ENCODE data around the gene ACTA2. TPM values are rescaled to one million over a fixed set of nuclear protein-coding genes. Genes with fewer than 3 reads are reported as not detected.
A peak's percentile ranks its signal among the peaks of the same experiment; 100 is the strongest.

Gene ACTA2
- total and polyA plus RNA-seq, 5 donors, result 649 to 3,137 (median 773) TPM

GRCh38 chr10:88990384-88991160 is 38.0 kb upstream of the ACTA2 start, which contains the start of gene FAS:
TSS of gene FAS (plus strand) at chr10:88990798. CDS start at chr10:88990877, 79 bp downstream.
- Histone ChIP-seq H3K4me1 (ENCODE audit: control insufficient read depth, insufficient read depth, low read length) (peaks cover 2% of the 10 kb centered on the region), H3K27me3 (ENCODE audit: control insufficient read depth, insufficient read depth) (no peaks in the 10 kb centered on the region)
- ATAC-seq, result peak; percentile 90 to 91

GRCh38 chr10:88989824-88990383 is 37.3 kb upstream of the ACTA2 start:
- no peaks in the 10 kb centered on the region for H3K4me1 ChIP-seq (ENCODE audit: control insufficient read depth, insufficient read depth, low read length)
- no peaks in the 10 kb centered on the region for H3K9me3 ChIP-seq (ENCODE audit: control insufficient read depth, low read length)
- H3K27me3 ChIP-seq (ENCODE audit: control insufficient read depth, insufficient read depth), result no peaks in the 10 kb centered on the region
- H3K27ac ChIP-seq (ENCODE audit: low read length), result peak overlapping the region; percentile 95
- H3K4me3 ChIP-seq (ENCODE audit: low read length), result peak overlapping the region; percentile 77
- DNase-seq (no peak), ATAC-seq (peak; percentile 57 to 64)
- intact Hi-C loops (cut with DNase I), result loop anchor here (2.0 to 5.0 kb wide), 3 partner anchors 53 to 153 kb away; no protein-coding TSS in a partner anchor
- 25% methylated on average over 8 of the region's 8 CpGs for WGBS

More at GRCh38 chr10:88990384-88991160, 38.0 kb upstream of the ACTA2 start, which contains the start of gene FAS:
- Histone ChIP-seq H3K27ac (ENCODE audit: low read length) (peak within 1 kb of the TSS; percentile 95), H3K9me3 (ENCODE audit: control insufficient read depth, low read length) (no peaks in the 10 kb centered on the region), H3K4me3 (ENCODE audit: low read length) (peak within 1 kb of the TSS; percentile 77)
- WGBS, result under 1% methylated on average over 51 of the region's 51 CpGs
- intact Hi-C loops (cut with DNase I), result loop anchor here in 2 of 4 donors (2.0 kb wide), 1 partner anchor 56 kb away; no protein-coding TSS in a partner anchor
- peak; percentile 75 to 90 (median 88) for DNase-seq

DNA sequence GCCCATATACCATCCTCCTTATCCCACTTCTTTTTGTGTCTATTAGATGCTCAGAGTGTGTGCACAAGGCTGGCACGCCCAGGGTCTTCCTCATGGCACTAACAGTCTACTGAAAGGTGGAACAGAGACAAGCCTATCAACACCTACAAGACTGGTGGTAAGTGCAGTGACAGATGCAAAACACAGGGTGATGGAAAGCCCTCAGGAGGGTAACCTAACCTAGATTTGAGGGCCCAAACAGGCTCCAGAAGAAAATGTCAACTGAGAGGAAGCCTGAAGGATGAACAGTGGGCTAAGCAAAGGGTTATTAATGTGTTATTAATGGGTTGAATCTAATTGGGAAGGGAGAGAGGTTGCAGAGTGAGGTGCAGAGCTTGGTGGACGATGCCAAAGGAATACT is 36.9 kb upstream of the ACTA2 start:
- 64% methylated on average over 2 of the region's 2 CpGs for WGBS
- Histone ChIP-seq H3K27me3 (ENCODE audit: control insufficient read depth, insufficient read depth) (no peaks in the 10 kb centered on the region), H3K4me3 (ENCODE audit: low read length) (peak overlapping the region; percentile 77), H3K9me3 (ENCODE audit: control insufficient read depth, low read length) (no peaks in the 10 kb centered on the region), H3K27ac (ENCODE audit: low read length) (peak overlapping the region; percentile 56), H3K4me1 (ENCODE audit: control insufficient read depth, insufficient read depth, low read length) (no peaks in the 10 kb centered on the region)
- ATAC-seq (no peak), DNase-seq (no peak)
- intact Hi-C loops (cut with DNase I), result loop anchor here in 3 of 4 donors (5.0 kb wide), 2 partner anchors 52 to 152 kb away; no protein-coding TSS in a partner anchor

DNA sequence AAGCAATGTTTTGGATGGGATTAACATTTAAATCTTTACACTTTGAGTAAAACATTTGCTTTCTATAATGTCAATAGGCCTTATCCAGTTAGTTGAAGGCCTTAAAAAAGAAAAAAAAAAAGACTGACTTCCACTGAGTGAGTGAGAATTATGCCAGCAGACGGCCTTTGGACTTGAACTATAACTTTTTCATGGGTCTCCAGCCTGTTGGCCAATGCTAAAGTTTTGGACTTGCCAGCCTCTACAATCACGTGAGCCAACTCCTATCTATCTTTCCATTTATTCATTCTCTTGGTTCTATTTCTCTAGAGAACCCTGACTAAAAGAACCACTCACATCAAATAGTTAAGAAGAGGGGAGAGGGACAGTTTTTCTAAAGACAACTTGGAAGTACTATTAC is 35.3 kb upstream of the ACTA2 start:
- H3K4me3 ChIP-seq (ENCODE audit: low read length), result no peak overlapping the region
- H3K4me1 ChIP-seq (ENCODE audit: control insufficient read depth, insufficient read depth, low read length), result no peaks in the 10 kb centered on the region
- WGBS, result 46% methylated on average over 2 of the region's 2 CpGs
- DNase-seq (no peak), ATAC-seq (no peak)
- no peak overlapping the region for H3K27ac ChIP-seq (ENCODE audit: low read length)
- H3K9me3 ChIP-seq (ENCODE audit: control insufficient read depth, low read length), result no peaks in the 10 kb centered on the region
- no peaks in the 10 kb centered on the region for H3K27me3 ChIP-seq (ENCODE audit: control insufficient read depth, insufficient read depth)
- intact Hi-C loops (cut with DNase I), result loop anchor here in 3 of 4 donors (5.0 kb wide), 2 partner anchors 51 to 151 kb away; no protein-coding TSS in a partner anchor

GRCh38 chr10:88987243-88987725 is 34.7 kb upstream of the ACTA2 start:
- Histone ChIP-seq H3K27me3 (ENCODE audit: control insufficient read depth, insufficient read depth) (no peaks in the 10 kb centered on the region), H3K9me3 (ENCODE audit: control insufficient read depth, low read length) (no peaks in the 10 kb centered on the region), H3K27ac (ENCODE audit: low read length) (no peak overlapping the region), H3K4me3 (ENCODE audit: low read length) (no peak overlapping the region), H3K4me1 (ENCODE audit: control insufficient read depth, insufficient read depth, low read length) (no peaks in the 10 kb centered on the region)
- ATAC-seq (no peak), DNase-seq (no peak)
- intact Hi-C loops (cut with DNase I), result loop anchor here in 3 of 4 donors (5.0 kb wide), 2 partner anchors 50 to 150 kb away; no protein-coding TSS in a partner anchor

GRCh38 chr10:88986549-88987242 is 34.1 kb upstream of the ACTA2 start:
- DNase-seq, result peak in 1 of 3 donors; percentile 52
- 14% methylated on average over 2 of the region's 2 CpGs for WGBS

DNA sequence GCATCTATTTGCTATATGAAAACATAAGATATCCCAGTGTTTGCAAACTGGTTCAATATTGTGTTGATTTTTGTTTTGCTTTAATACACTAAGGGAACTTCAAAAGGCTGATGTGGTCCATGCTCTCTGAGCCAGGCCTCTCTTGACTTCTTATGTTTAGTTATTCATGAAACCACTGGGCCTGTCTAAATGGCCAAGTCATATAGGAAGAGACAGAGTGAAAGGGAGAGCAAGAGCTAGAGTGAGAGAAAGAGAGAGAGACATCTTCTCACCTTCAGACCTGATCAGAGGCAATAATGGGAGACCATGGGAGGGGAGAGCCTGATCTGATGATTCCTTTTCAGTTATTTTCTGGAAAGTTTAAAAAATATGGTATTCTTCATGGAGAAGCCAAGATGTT is 32.0 kb upstream of the ACTA2 start:
- Histone ChIP-seq H3K4me1 (ENCODE audit: control insufficient read depth, insufficient read depth, low read length) (peaks cover 9% of the 10 kb centered on the region), H3K27me3 (ENCODE audit: control insufficient read depth, insufficient read depth) (no peaks in the 10 kb centered on the region), H3K9me3 (ENCODE audit: control insufficient read depth, low read length) (no peaks in the 10 kb centered on the region), H3K27ac (ENCODE audit: low read length) (no peak overlapping the region), H3K4me3 (ENCODE audit: low read length) (no peak overlapping the region)
- ATAC-seq (no peak), DNase-seq (no peak)
- intact Hi-C loops (cut with DNase I), result no loop called here

More at GRCh38 chr10:88986549-88987242, 34.1 kb upstream of the ACTA2 start:
- Histone ChIP-seq H3K9me3 (ENCODE audit: control insufficient read depth, low read length) (no peaks in the 10 kb centered on the region), H3K4me1 (ENCODE audit: control insufficient read depth, insufficient read depth, low read length) (no peaks in the 10 kb centered on the region), H3K27ac (ENCODE audit: low read length) (no peak overlapping the region), H3K27me3 (ENCODE audit: control insufficient read depth, insufficient read depth) (no peaks in the 10 kb centered on the region), H3K4me3 (ENCODE audit: low read length) (no peak overlapping the region)
- ATAC-seq, result no peak
- intact Hi-C loops (cut with DNase I), result loop anchor here in 3 of 4 donors (5.0 kb wide), 2 partner anchors 49 to 149 kb away; no protein-coding TSS in a partner anchor

- Histone ChIP-seq H3K4me3 (ENCODE audit: low read length) (no peak overlapping the region), H3K27me3 (ENCODE audit: control insufficient read depth, insufficient read depth) (no peaks in the 10 kb centered on the region), H3K27ac (ENCODE audit: low read length) (peak overlapping the region; percentile 31), H3K9me3 (ENCODE audit: control insufficient read depth, low read length) (no peaks in the 10 kb centered on the region), H3K4me1 (ENCODE audit: control insufficient read depth, insufficient read depth, low read length) (peaks cover 9% of the 10 kb centered on the region)
- ATAC-seq (no peak), DNase-seq (no peak)
- WGBS, result 71% methylated on average over 1 of the region's 1 CpG
- intact Hi-C loops (cut with DNase I), result no loop called here
Measured at GRCh38 chr10:88983939-88984338, 31.4 kb upstream of the ACTA2 start.

- no peaks in the 10 kb centered on the region for H3K9me3 ChIP-seq (ENCODE audit: control insufficient read depth, low read length)
- no peaks in the 10 kb centered on the region for H3K27me3 ChIP-seq (ENCODE audit: control insufficient read depth, insufficient read depth)
- no peak overlapping the region for H3K4me3 ChIP-seq (ENCODE audit: low read length)
- no peak overlapping the region for H3K27ac ChIP-seq (ENCODE audit: low read length)
- ATAC-seq (peak in 1 of 2 donors; percentile 53), DNase-seq (no peak)
- 44% methylated on average over 2 of the region's 2 CpGs for WGBS
- intact Hi-C loops (cut with DNase I), result no loop called here
- H3K4me1 ChIP-seq (ENCODE audit: control insufficient read depth, insufficient read depth, low read length), result peaks cover 11% of the 10 kb centered on the region
Measured at GRCh38 chr10:88983206-88983605, 30.6 kb upstream of the ACTA2 start.

DNA sequence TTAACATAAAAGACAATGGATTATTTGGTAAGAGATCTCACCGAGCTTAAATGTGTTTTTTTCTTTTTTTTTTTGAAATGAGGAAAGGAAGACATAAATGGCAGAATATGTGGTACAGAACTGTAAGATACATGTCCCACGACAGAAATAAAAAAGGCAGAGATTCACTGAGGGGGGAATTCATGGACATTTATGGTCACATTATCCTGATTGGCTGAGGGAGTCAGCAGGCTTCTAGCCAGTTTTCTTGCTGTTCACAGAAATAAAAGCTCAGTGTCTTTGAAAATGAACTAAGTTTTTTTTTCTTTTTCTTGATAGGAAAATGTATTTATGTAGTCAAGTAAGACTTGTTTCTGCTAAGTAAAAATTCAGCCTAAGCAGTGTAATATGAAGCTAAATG is 29.8 kb upstream of the ACTA2 start:
- Histone ChIP-seq H3K9me3 (ENCODE audit: control insufficient read depth, low read length) (no peaks in the 10 kb centered on the region), H3K27ac (ENCODE audit: low read length) (no peak overlapping the region), H3K27me3 (ENCODE audit: control insufficient read depth, insufficient read depth) (no peaks in the 10 kb centered on the region), H3K4me3 (ENCODE audit: low read length) (no peak overlapping the region), H3K4me1 (ENCODE audit: control insufficient read depth, insufficient read depth, low read length) (peaks cover 11% of the 10 kb centered on the region)
- WGBS, result 54% methylated on average over 2 of the region's 2 CpGs
- intact Hi-C loops (cut with DNase I), result no loop called here
- DNase-seq (no peak), ATAC-seq (no peak)

All from right cardiac atrium (tissue), 5 donors.